ENCODE results near the gene PCDHA8. TPM values are rescaled to one million over a fixed set of nuclear protein-coding genes. Genes with fewer than 3 reads are reported as not detected.

PCDHA8 gene
- total RNA-seq, 6 donors from 2014 or later, result 0.23 to 2.1 (median 0.55) TPM

DNA sequence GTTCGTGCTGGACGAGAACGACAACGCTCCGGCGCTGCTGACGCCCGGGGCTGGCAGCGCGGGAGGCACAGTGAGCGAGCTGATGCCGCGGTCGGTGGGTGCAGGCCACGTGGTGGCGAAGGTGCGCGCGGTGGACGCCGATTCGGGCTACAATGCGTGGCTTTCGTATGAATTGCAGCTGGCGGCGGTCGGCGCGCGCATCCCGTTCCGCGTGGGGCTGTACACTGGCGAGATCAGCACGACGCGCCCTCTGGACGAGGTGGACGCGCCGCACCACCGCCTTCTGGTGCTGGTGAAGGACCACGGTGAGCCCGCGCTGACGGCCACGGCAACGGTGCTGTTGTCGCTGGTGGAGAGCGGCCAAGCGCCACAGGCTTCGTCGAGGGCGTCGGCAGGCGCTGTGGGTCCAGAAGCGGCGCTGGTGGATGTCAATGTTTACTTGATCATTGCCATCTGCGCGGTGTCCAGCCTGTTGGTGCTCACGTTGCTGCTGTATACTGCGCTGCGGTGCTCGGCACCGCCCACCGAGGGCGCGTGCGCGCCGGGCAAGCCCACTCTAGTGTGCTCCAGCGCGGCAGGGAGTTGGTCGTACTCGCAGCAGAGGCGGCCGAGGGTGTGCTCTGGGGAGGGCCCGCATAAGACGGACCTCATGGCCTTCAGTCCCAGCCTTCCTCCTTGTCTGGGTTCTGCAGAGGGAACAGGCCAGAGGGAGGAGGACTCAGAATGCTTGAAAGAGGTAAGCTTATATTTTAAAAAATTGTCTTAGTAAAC lies 43.1 kb downstream of the PCDHA8 start:
- TF ChIP-seq POLR2A (IDR thresholded peaks at IDR 0.05), result no peak
- no peak for TF ChIP-seq EP300 (IDR thresholded peaks at IDR 0.05)
- no peak for TF ChIP-seq POLR2AphosphoS5 (IDR thresholded peaks at IDR 0.05)
- TF ChIP-seq, protein P1, sequence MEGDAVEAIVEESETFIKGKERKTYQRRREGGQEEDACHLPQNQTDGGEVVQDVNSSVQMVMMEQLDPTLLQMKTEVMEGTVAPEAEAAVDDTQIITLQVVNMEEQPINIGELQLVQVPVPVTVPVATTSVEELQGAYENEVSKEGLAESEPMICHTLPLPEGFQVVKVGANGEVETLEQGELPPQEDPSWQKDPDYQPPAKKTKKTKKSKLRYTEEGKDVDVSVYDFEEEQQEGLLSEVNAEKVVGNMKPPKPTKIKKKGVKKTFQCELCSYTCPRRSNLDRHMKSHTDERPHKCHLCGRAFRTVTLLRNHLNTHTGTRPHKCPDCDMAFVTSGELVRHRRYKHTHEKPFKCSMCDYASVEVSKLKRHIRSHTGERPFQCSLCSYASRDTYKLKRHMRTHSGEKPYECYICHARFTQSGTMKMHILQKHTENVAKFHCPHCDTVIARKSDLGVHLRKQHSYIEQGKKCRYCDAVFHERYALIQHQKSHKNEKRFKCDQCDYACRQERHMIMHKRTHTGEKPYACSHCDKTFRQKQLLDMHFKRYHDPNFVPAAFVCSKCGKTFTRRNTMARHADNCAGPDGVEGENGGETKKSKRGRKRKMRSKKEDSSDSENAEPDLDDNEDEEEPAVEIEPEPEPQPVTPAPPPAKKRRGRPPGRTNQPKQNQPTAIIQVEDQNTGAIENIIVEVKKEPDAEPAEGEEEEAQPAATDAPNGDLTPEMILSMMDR (IDR thresholded peaks at IDR 0.05), result no peak
- WGBS, 2 donors, result 44 to 63% methylated on average over 39 to 53 of the region's 79 CpGs
- Histone ChIP-seq H3K4me1 (no peaks in the 10 kb centered on the region), H3K27me3 (peaks cover 0 to 4% (median 0%) of the 10 kb centered on the region in 4 donors), H3K9me3 (peaks cover 0 to 28% (median 16%) of the 10 kb centered on the region in 4 donors), H3K36me3 (no peaks in the 10 kb centered on the region), H3K4me3 (no peak overlapping the region), H3K27ac (no peak overlapping the region)
- no peak for DNase-seq
- peak in 1 of 2 donors; percentile 24 for ATAC-seq (ENCODE audit: low FRiP score in 2 of 2)

Other genes starting within 250 kb of the PCDHA8 start
- gene CD14, start 208.0 kb upstream of the PCDHA8 start, total RNA-seq, result 100 to 1,000 TPM in 4 of 6 donors, 10 to 100 TPM in 2; 27.3 to 195 (median 102) TPM
- gene TMCO6, start 201.7 kb upstream of the PCDHA8 start, total RNA-seq, result 10 to 100 TPM; 11.8 to 99.7 (median 31.3) TPM
- 10 to 100 TPM; 26.2 to 59.6 (median 51.8) TPM for gene NDUFA2, start 193.6 kb upstream of the PCDHA8 start, total RNA-seq
- gene IK, start 193.4 kb upstream of the PCDHA8 start, total RNA-seq, result 100 to 1,000 TPM in 2 of 6 donors, 10 to 100 TPM in 4; 72.2 to 153 (median 83.5) TPM
- 10 to 100 TPM; 23.2 to 44.0 (median 24.5) TPM for gene WDR55, start 176.3 kb upstream of the PCDHA8 start, total RNA-seq
- 1 to 10 TPM in 5 of 6 donors, under 1 TPM in 1; 0.92 to 3.6 (median 1.6) TPM for gene DND1, start 167.6 kb upstream of the PCDHA8 start, total RNA-seq
- 10 to 100 TPM; 40.7 to 57.6 (median 44.6) TPM for gene HARS1, start 149.8 kb upstream of the PCDHA8 start, total RNA-seq
- gene HARS2, start 149.7 kb upstream of the PCDHA8 start, total RNA-seq, result 100 to 1,000 TPM in 1 of 6 donors, 10 to 100 TPM in 5; 19.7 to 136 (median 24.2) TPM
- 10 to 100 TPM; 18.5 to 49.9 (median 35.0) TPM for gene ZMAT2, start 140.7 kb upstream of the PCDHA8 start, total RNA-seq
- under 1 TPM in 1 of 6 donors, not detected in 5; 0.13 TPM for gene PCDHA1, start 55.0 kb upstream of the PCDHA8 start, total RNA-seq
- under 1 TPM in 3 of 6 donors, not detected in 3; 0.13 to 0.78 (median 0.30) TPM for gene PCDHA2, start 46.3 kb upstream of the PCDHA8 start, total RNA-seq
- 1 to 10 TPM in 4 of 6 donors, under 1 TPM in 2; 0.61 to 1.6 (median 1.0) TPM for gene PCDHA3, start 40.1 kb upstream of the PCDHA8 start, total RNA-seq
- gene PCDHA4, start 34.1 kb upstream of the PCDHA8 start, total RNA-seq, result 1 to 10 TPM; 1.4 to 4.2 (median 2.0) TPM
- gene PCDHA5, start 19.6 kb upstream of the PCDHA8 start, total RNA-seq, result 1 to 10 TPM in 3 of 6 donors, under 1 TPM in 3; 0.15 to 1.4 (median 0.72) TPM
- gene PCDHA6, start 13.2 kb upstream of the PCDHA8 start, total RNA-seq, result 1 to 10 TPM in 2 of 6 donors, under 1 TPM in 4; 0.44 to 2.1 (median 0.63) TPM
- gene PCDHA7, start 6.9 kb upstream of the PCDHA8 start, total RNA-seq, result 1 to 10 TPM in 1 of 6 donors, under 1 TPM in 5; 0.46 to 3.1 (median 0.57) TPM
- 1 to 10 TPM in 2 of 6 donors, under 1 TPM in 4; 0.11 to 1.2 (median 0.28) TPM for gene PCDHA9, start 7.2 kb downstream of the PCDHA8 start, total RNA-seq
- 1 to 10 TPM in 5 of 6 donors, under 1 TPM in 1; 0.30 to 7.6 (median 2.2) TPM for gene PCDHA10, start 14.7 kb downstream of the PCDHA8 start, total RNA-seq
- gene PCDHA11, start 27.8 kb downstream of the PCDHA8 start, total RNA-seq, result 1 to 10 TPM in 4 of 6 donors, under 1 TPM in 2; 0.61 to 5.2 (median 1.9) TPM
- 10 to 100 TPM in 2 of 6 donors, 1 to 10 TPM in 4; 3.3 to 12.1 (median 7.3) TPM for gene PCDHA12, start 34.1 kb downstream of the PCDHA8 start, total RNA-seq
- 1 to 10 TPM in 4 of 6 donors, under 1 TPM in 2; 0.44 to 5.2 (median 1.2) TPM for gene PCDHA13, start 40.9 kb downstream of the PCDHA8 start, total RNA-seq
- gene PCDHAC1, start 85.1 kb downstream of the PCDHA8 start, total RNA-seq, result 1 to 10 TPM; 3.9 to 7.6 (median 5.9) TPM
- gene PCDHAC2, start 125.3 kb downstream of the PCDHA8 start, total RNA-seq, result 10 to 100 TPM in 4 of 6 donors, 1 to 10 TPM in 2; 5.4 to 23.0 (median 10.6) TPM
- 1 to 10 TPM in 1 of 6 donors, under 1 TPM in 5; 0.09 to 1.0 (median 0.19) TPM for gene PCDHB1, start 210.2 kb downstream of the PCDHA8 start, total RNA-seq

Data from upper lobe of left lung (tissue), 6 donors.